Astrocyte (in vitro differentiated cells and primary cell): ENCODE results near the gene UQCR10. TPM values are rescaled to one million over a fixed set of nuclear protein-coding genes. Genes with fewer than 3 reads are reported as not detected.

Experiments
- DNase-seq: peaks from one replicate; pipeline ENCODE4 v3.0.0-alpha.2; 2010; ENCODE audit warnings: low read depth
- FAIRE-seq: peaks from 2 replicates; lab custom pipeline; 2011; peaks lifted over from hg19 to GRCh38; lab: Jason Lieb, UNC
- H2AFZ ChIP-seq: 2 replicates; pipeline ENCODE4 v1.6.0; 2012; ENCODE audit warnings: low read depth, low read length, inconsistent platforms
- H3K27ac ChIP-seq: 2 replicates; pipeline ENCODE4 v1.5.1; 2011; ENCODE audit warnings: low read depth, low read length, inconsistent platforms
- H3K27me3 ChIP-seq: 2 replicates; pipeline ENCODE4 v1.6.0; 2011; ENCODE audit warnings: low read length, inconsistent platforms; ENCODE audit not compliant: insufficient read depth
- H3K36me3 ChIP-seq: 2 replicates; pipeline ENCODE4 v1.5.1; 2011; ENCODE audit warnings: low read length, inconsistent platforms; ENCODE audit not compliant: insufficient read depth
- H3K4me1 ChIP-seq: 2 replicates; pipeline ENCODE4 v1.5.1; 2011; ENCODE audit warnings: low read length, inconsistent platforms; ENCODE audit not compliant: insufficient read depth
- H3K4me2 ChIP-seq: 2 replicates; pipeline ENCODE4 v1.6.0; 2012; ENCODE audit warnings: low read length, inconsistent platforms
- H3K4me3 ChIP-seq: 2 replicates; pipeline ENCODE4 v1.5.1; 2011; ENCODE audit warnings: low read depth, mild to moderate bottlenecking, low read length, inconsistent platforms; ENCODE audit not compliant: insufficient read depth
- H3K79me2 ChIP-seq: 2 replicates; pipeline ENCODE4 v1.6.0; 2012; ENCODE audit warnings: mild to moderate bottlenecking, low read length, inconsistent platforms; ENCODE audit not compliant: insufficient read depth
- H3K9ac ChIP-seq: 2 replicates; pipeline ENCODE4 v1.6.0; 2012; ENCODE audit warnings: mild to moderate bottlenecking, low read length, inconsistent platforms
- H3K9me3 ChIP-seq: 2 replicates; pipeline ENCODE4 v1.5.1; 2012; ENCODE audit warnings: low read depth, mild to moderate bottlenecking, low read length, inconsistent platforms; ENCODE audit not compliant: insufficient read depth
- H4K20me1 ChIP-seq: 2 replicates; pipeline ENCODE4 v1.6.0; 2012; ENCODE audit warnings: low read length, inconsistent platforms; ENCODE audit not compliant: insufficient read depth
- H3K27ac Mint-ChIP-seq: one replicate; pipeline ENCODE4 v1.8.0; 2021; ENCODE audit warnings: mild to moderate bottlenecking, mixed read lengths; ENCODE audit not compliant: unreplicated experiment
- H3K27me3 Mint-ChIP-seq: one replicate; pipeline ENCODE4 v1.8.0; 2021; ENCODE audit warnings: low read depth, mixed read lengths; ENCODE audit not compliant: unreplicated experiment
- H3K36me3 Mint-ChIP-seq: one replicate; pipeline ENCODE4 v1.8.0; 2021; ENCODE audit warnings: low read depth, mixed read lengths; ENCODE audit not compliant: unreplicated experiment
- H3K4me1 Mint-ChIP-seq: one replicate; pipeline ENCODE4 v1.8.0; 2021; ENCODE audit warnings: low read depth, mixed read lengths; ENCODE audit not compliant: unreplicated experiment
- H3K4me3 Mint-ChIP-seq: one replicate; pipeline ENCODE4 v1.8.0; 2021; ENCODE audit warnings: mild to moderate bottlenecking, moderate library complexity, mixed read lengths; ENCODE audit not compliant: unreplicated experiment
- H3K9me3 Mint-ChIP-seq: one replicate; pipeline ENCODE4 v1.8.0; 2021; ENCODE audit warnings: mild to moderate bottlenecking, mixed read lengths; ENCODE audit not compliant: unreplicated experiment
- EZH2 ChIP-seq: IDR thresholded peaks from 2 replicates; pipeline ENCODE4 v1.6.1; 2012; ENCODE audit warnings: mild to moderate bottlenecking, low read length, inconsistent platforms; ENCODE audit not compliant: insufficient read depth
- total RNA-seq: library from RNA; stranded (reverse); gene quantifications from 2 replicates; pipeline ENCODE4 v1.2.1, GENCODE V29; 2021
- TF ChIP-seq, protein P1 (sequence below): IDR thresholded peaks from 2 replicates; pipeline ENCODE4 v1.5.1; 2011; ENCODE audit warnings: low read depth, mild to moderate bottlenecking, inconsistent platforms, low read length, moderate library complexity; ENCODE audit not compliant: insufficient read depth

The UQCR10 gene
- total RNA-seq, 1 donor from 2014 or later: 112 TPM

DNA sequence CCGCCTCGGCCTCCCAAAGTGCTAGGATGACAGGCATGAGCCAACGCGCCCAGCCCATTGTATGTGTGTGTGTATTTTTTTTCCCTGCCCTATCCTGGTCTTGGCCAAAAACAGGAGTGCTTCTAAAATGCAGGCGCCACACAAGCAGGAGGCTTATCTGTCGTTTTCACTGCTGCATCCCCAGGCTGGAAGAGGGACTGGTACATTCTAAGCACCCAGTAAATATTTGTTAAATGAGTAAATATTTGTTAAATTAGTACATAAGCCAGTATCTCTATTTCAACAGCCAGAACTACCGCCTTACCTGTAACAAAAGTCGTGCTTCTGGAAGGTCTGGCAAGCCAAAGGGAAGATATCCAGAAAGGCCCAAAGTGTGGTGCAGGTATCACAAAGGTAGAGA lies 46.0 kb downstream of the UQCR10 start:
- H3K9me3 ChIP-seq: no peaks in the 10 kb centered on the region
- no peaks in the 10 kb centered on the region for H3K79me2 ChIP-seq
- FAIRE-seq (no peak), DNase-seq (no peak)
- H3K4me1 Mint-ChIP-seq: peaks cover 3% of the 10 kb centered on the region
- peaks cover 52% of the 10 kb centered on the region for H3K36me3 ChIP-seq
- H4K20me1 ChIP-seq: no peaks in the 10 kb centered on the region
- no peaks in the 10 kb centered on the region for H3K4me1 ChIP-seq
- TF ChIP-seq, protein P1, sequence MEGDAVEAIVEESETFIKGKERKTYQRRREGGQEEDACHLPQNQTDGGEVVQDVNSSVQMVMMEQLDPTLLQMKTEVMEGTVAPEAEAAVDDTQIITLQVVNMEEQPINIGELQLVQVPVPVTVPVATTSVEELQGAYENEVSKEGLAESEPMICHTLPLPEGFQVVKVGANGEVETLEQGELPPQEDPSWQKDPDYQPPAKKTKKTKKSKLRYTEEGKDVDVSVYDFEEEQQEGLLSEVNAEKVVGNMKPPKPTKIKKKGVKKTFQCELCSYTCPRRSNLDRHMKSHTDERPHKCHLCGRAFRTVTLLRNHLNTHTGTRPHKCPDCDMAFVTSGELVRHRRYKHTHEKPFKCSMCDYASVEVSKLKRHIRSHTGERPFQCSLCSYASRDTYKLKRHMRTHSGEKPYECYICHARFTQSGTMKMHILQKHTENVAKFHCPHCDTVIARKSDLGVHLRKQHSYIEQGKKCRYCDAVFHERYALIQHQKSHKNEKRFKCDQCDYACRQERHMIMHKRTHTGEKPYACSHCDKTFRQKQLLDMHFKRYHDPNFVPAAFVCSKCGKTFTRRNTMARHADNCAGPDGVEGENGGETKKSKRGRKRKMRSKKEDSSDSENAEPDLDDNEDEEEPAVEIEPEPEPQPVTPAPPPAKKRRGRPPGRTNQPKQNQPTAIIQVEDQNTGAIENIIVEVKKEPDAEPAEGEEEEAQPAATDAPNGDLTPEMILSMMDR: no peak
- no peak for TF ChIP-seq EZH2
- no peak overlapping the region for H3K4me2 ChIP-seq
- H3K4me3 Mint-ChIP-seq: no peak overlapping the region
- peaks cover 29% of the 10 kb centered on the region for H3K36me3 Mint-ChIP-seq
- no peak overlapping the region for H3K9ac ChIP-seq
- no peaks in the 10 kb centered on the region for H3K9me3 Mint-ChIP-seq
- H3K27ac ChIP-seq: no peak overlapping the region
- H3K27ac Mint-ChIP-seq: no peak overlapping the region
- H3K27me3 Mint-ChIP-seq: no peaks in the 10 kb centered on the region
- no peak overlapping the region for H2AFZ ChIP-seq
- H3K4me3 ChIP-seq: no peak overlapping the region
- no peaks in the 10 kb centered on the region for H3K27me3 ChIP-seq

DNA sequence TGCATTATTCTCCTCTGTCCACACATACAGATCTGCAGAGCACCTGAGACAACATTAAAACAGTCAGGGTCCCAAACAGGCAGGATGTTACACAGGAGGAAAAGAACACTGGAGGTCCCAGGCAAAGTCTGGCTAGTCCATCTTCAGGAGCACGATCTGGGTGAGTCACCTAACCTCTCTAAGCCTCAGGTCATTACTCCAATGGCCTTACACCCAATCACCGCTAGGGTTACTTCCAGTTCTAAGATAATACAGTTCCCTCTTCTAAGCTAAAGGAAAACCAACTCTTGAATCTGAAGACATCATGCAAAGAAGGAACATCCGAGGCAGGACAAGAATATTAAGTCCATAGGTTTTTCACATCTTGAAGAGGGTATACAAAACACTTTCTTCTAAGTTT lies 46.4 kb downstream of the UQCR10 start:
- H3K9me3 Mint-ChIP-seq: no peaks in the 10 kb centered on the region
- TF ChIP-seq, protein P1: peak; percentile 18
- no peak for TF ChIP-seq EZH2
- Histone ChIP-seq H4K20me1 (no peaks in the 10 kb centered on the region), H3K79me2 (no peaks in the 10 kb centered on the region), H3K27me3 (no peaks in the 10 kb centered on the region), H3K9me3 (no peaks in the 10 kb centered on the region), H3K27ac (no peak overlapping the region), H3K9ac (no peak overlapping the region), H3K4me2 (no peak overlapping the region), H3K36me3 (peaks cover 48% of the 10 kb centered on the region), H3K4me1 (no peaks in the 10 kb centered on the region), H2AFZ (no peak overlapping the region), H3K4me3 (no peak overlapping the region)
- no peak overlapping the region for H3K27ac Mint-ChIP-seq
- peaks cover 31% of the 10 kb centered on the region for H3K36me3 Mint-ChIP-seq
- peaks cover 3% of the 10 kb centered on the region for H3K4me1 Mint-ChIP-seq
- H3K4me3 Mint-ChIP-seq: no peak overlapping the region
- FAIRE-seq (no peak), DNase-seq (no peak)
- no peaks in the 10 kb centered on the region for H3K27me3 Mint-ChIP-seq

DNA sequence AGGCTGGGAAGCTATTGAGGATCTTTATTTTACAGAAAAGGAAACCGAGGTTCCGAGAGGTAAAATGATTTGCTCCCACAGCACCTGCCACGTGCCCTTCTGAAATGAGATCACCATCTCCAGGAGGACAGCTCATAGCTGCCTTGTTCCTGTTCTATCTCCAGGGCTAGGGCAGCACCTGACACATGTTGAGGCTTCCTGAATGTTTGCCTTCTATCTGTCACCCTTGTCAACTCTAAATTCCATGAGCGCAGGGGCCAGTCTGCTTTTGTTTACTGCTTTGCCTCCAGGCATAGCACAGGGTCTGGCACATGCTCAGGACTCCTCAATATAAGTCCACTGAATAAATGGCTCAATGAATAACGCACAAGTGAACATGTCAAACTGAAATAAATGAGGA lies 46.8 kb downstream of the UQCR10 start:
- no peak overlapping the region for H3K4me3 Mint-ChIP-seq
- no peak for TF ChIP-seq EZH2
- TF ChIP-seq, protein P1: no peak
- Histone ChIP-seq H3K9ac (no peak overlapping the region), H2AFZ (no peak overlapping the region), H3K9me3 (no peaks in the 10 kb centered on the region), H4K20me1 (no peaks in the 10 kb centered on the region), H3K4me2 (no peak overlapping the region), H3K79me2 (no peaks in the 10 kb centered on the region), H3K4me3 (no peak overlapping the region), H3K4me1 (no peaks in the 10 kb centered on the region), H3K27ac (no peak overlapping the region), H3K36me3 (peaks cover 48% of the 10 kb centered on the region), H3K27me3 (no peaks in the 10 kb centered on the region)
- no peak for DNase-seq
- H3K9me3 Mint-ChIP-seq: no peaks in the 10 kb centered on the region
- FAIRE-seq: no peak
- peaks cover 3% of the 10 kb centered on the region for H3K4me1 Mint-ChIP-seq
- peaks cover 35% of the 10 kb centered on the region for H3K36me3 Mint-ChIP-seq
- no peaks in the 10 kb centered on the region for H3K27me3 Mint-ChIP-seq
- H3K27ac Mint-ChIP-seq: no peak overlapping the region
